HL-60/S4 treated with retinoic acid at 250 ng/mL for 4 days and 3 days (cell line): ENCODE data around the gene LBHD2.

ENCODE experiments used
- in situ Hi-C: fragments of 300-500 bp; cut with MboI; formaldehyde crosslinking; loops from 2 replicates; pipeline ENCODE4 v1.7.0; 2022; ENCODE audit warnings: low sequenced_read_pairs

LBHD2 gene

DNA sequence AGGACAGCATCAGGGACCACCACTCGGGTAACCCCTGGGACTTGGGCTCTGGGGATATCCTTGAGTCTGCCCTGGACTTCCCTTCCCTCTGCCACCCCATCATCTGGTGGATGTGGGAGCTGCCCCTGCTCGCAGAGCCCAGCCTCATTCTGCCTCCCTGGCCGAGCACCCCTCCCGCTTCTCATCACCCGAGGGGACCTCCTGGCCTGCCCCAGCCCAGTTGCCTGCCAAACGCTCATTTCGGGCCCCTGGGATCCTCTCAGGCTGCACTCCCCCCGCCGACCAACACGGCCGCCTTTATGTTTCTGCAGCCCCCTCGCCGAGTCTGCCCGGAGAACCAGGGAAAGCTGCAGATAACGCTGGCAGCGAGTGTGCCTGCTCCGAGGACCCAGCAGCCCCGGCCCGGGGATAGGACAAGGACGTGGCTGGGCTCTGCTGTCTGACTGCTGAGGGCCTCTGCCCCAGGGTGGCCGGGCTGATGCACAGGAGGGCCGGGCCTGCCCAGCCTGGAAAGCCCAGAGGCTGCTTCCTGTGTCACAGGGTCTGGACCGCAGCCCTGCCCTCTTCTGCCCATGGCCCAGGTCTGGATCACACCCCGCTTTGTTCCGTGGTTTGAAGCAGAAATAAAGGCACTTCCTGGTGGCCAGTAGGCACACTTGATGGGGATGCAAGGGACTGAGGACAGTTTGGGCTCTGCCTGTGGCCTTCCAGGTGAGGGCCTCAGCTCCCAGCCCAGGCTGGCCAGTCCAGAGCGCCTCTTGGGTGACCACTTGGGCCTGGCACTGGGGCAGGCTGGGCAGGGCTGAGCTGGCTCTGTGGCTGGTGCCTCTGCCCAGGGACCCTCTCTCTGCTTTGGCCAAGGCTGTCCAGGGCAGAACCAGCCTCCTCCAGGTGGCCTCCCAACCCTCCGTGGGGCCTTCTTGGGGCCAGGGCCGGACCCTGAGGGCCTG lies 5.7 kb downstream of the LBHD2 start:
- in situ Hi-C loops, result loop anchor here (25.0 kb wide), 1 partner anchor 198 kb away; no protein-coding TSS in a partner anchor

DNA sequence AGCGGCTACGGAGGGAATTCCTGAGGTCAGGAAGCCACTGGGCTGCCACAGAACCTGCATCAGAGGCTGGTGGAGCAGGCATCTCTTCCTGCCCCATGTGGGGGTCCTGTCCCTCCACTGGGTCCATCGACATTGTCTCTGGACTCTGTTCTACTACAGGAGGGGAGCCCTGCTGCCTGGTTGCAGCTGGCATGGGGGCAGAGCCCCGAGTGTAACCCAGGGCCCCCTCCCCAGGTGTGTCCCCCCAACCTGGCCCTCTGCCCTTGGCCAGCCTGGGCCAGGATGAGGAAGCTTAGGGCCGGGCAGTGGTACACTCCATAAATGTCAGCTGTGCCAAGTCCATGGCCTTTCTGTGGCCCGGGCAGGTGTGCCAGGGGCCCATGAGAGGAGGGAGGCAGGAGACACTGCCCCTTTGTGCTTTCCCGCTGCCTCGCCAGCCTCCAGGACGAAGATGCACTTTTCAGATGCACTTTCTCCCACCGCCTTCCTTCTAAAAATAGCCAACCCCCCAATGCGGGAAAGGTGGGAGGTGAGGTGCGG lies 6.5 kb downstream of the LBHD2 start:
- in situ Hi-C loops, result loop anchor here (25.0 kb wide), 1 partner anchor 197 kb away; no protein-coding TSS in a partner anchor

DNA sequence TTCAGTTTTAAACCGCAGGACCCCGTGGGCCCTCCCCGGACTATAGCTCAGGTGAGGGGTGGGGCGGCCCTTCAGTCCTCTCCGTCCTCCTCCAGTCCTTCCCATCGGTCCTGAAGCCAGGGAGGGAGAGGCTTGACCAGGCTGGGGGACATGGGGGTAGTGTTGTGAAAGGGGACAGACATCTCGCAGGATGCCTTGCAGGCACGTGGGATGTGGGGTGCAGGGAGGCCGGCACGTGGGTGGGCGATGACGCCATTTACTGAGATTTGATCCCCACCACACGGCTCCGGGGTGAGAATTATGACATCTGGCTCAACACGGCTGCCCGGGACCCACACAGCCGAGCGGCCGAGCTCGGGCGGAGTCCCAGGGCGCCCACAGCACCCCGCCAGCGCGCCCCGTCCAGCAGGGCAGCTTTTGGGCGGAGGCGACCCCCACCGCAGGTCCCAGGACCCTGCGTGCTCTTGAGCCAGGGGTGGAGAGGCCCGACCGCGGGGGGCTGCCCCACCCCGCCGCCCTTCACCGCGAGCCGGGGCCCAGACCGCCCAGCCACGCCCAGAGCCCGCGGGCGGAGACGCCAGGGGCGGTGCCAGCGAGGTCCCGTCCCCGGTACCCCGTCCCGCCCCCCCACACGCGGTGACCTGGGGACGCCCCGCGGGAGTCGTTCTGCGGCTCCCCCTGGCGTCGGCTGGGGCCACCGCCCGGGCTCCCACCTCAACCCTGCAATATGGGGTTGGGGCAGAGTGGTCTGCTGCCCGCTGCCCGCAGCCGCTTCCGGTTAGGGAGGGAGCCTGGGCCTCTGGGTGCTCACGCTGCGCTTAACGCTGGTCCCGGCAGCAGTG lies 7.3 kb downstream of the LBHD2 start:
- in situ Hi-C loops, result loop anchor here (25.0 kb wide), 1 partner anchor 196 kb away; no protein-coding TSS in a partner anchor

DNA sequence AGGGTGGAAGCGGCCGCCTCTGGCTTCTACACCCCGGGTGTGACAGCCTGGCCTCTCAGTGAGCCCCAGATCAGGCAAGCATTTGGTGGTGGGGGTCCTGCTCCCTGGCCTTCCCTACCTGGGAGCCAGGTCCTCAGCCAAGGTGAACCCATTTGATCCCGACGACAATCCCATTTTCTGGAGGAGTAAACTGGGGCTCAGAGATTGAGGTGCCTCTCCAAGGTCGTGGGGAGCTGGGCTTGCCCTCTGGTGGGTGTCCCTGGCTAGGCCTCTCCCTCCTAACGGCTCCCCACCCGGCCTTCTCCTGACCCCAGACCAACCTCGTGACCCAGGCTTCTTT lies 7.8 kb downstream of the LBHD2 start:
- in situ Hi-C loops, result loop anchor here (25.0 kb wide), 1 partner anchor 195 kb away; no protein-coding TSS in a partner anchor

DNA sequence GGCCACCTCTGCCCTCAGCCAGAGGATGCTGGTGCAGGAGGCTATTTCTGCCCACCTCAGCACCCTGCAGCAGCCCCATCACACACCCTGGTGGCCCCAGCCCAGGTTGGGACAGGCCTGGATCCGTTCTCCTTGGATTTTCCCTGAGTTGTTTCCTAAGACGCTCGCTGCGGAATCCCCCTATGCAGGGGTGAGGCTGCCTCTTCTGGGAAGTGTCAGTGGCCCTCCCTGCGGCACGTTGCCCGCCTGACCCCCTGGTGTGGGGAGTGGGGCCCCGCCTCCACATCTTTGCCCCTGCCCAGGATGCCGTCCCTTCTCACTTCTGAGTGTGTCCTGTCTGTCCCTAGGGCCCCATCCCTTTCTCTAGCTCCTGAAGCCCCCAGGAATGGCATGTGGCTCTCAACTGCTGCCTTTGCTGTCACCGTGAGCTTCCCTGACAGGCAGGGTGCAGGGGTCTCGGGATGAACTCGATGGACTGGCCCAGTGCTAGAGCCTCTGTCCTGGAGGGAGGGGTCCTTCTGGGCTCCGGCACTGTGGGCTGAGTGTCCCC lies 9.9 kb downstream of the LBHD2 start:
- in situ Hi-C loops, result loop anchor here (25.0 kb wide), 1 partner anchor 193 kb away; no protein-coding TSS in a partner anchor

DNA sequence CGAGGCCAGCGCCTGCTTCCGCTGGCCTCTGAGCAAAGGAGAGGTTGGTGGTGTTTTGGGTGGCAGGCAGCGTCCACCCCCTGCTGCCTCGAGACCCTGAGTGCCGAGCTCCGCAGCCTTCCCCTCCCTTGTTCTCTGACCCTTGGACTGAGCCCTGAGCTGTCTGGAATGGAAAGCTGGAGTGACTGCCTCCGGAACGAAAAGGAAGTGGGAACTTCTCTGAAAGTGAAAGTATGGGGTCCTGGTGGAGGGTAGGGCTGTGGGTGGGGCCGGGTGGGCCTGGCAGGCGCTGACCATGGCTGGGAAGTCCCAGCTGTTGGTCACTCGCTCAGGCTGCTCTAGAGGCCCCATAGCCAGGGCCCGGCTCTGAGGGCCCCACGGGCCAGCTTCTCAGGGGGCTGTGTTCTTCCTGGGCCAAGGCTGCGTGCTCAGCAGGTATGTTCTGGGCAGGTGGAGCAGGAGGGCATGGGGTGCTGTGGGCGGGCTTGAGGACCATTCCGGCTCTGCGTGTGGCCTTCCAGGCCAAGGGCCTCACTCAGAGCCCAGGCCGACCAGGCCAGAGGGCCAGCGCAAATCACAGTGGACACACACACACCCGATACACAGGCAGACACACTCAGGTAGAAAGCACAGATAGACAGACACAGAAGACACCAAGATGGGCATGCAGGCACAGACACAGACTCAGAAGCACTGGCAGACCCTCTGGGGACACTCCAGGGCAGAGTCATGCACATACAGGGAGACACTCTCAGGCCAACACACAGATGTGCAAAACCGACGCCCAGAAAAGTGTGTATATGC lies 10.6 kb downstream of the LBHD2 start, which contains the start of gene EXOC3L4:
Gene EXOC3L4 (plus strand): TSS at position 320 of the 804 bp plus-strand sequence. CDS start 5,495 bp downstream, outside the sequence.
- in situ Hi-C loops, result loop anchor here (25.0 kb wide), 1 partner anchor 193 kb away; no protein-coding TSS in a partner anchor

DNA sequence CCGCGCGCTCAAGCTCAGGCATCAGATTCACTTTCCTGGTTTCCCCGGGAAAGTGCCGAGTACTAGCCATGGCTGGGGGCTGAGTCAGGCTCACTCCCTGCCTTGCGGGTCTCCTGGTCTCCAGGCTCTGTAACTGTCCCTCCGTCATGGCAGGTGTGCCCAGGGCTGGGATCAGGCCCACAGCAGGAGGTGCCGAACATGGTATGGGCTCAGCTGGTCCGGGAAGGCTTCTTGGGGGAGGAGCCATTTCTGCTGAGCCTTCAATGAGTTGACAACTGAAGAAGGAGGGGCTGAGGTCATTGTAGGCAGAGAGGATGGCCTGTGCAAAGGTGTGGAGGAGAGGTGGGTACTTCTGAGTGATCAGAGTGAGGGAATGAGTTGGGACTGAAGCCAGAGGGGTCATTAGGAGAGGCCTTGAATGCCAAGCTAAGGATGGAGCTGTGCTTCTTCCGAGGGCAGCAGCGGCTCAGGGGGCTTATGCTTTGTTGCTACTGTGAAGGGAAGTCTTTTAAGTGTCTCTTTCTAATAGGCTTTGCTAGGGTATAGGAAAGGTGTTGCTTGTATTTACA lies 11.3 kb downstream of the LBHD2 start:
- in situ Hi-C loops, result loop anchor here (25.0 kb wide), 1 partner anchor 192 kb away; no protein-coding TSS in a partner anchor

DNA sequence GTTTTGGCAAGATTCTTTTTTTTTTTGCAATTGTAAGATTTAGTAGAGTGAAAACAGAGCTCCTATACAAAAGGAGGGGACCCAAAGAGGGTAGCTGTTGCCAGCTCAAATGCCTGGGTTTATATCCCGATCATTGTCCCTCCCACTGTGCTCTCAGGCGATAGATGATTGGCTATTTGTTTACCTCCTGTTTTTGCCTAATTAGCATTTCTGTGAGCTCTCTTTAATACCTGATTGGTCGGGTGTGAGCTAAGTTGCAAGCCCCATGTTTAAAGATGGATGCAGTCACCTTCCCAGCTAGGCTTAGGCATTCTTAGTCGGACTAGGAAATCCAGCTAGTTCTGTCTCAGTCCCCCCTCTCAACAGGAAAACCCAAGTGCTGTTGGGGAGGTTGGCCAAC lies 12.4 kb downstream of the LBHD2 start:
- in situ Hi-C loops, result loop anchor here (25.0 kb wide), 1 partner anchor 191 kb away; no protein-coding TSS in a partner anchor

DNA sequence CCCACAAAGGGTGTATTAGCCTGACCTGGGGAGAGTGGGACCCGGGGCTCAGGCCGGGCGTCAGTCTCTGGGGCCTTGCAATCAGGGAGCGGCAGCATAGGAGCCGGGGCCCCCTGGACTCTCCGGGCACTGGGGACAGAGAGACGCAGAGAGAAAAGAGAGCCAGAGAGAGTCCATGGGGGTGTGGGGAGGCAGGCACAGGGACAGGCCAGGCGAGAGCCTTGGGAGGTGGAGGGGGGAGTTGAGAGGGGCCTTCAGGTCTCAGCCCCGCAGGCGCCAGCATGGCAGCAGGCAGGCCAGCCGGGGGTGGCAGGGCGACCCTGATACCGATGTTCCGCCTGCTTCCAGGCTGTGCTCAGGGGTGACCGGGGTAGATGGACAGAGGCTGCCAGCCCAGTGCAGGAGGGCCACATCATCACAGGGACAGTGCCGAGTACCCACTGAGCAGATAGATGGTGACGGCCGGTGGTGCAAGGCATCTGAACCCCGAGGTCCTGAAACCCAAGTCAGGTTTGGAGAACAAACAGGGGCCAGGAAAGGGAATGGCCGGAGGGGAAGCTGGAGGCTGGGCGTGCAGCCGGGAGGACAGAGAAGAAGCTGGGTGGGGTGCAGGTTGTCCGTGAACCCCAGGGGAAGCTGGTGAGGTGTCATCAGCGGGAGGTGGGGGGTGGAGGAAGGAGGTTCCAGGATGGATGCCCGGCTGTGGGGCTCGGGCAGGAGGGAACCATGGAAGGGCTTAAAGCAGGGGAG lies 13.4 kb downstream of the LBHD2 start:
- in situ Hi-C loops, result loop anchor here (25.0 kb wide), 1 partner anchor 190 kb away; no protein-coding TSS in a partner anchor

DNA sequence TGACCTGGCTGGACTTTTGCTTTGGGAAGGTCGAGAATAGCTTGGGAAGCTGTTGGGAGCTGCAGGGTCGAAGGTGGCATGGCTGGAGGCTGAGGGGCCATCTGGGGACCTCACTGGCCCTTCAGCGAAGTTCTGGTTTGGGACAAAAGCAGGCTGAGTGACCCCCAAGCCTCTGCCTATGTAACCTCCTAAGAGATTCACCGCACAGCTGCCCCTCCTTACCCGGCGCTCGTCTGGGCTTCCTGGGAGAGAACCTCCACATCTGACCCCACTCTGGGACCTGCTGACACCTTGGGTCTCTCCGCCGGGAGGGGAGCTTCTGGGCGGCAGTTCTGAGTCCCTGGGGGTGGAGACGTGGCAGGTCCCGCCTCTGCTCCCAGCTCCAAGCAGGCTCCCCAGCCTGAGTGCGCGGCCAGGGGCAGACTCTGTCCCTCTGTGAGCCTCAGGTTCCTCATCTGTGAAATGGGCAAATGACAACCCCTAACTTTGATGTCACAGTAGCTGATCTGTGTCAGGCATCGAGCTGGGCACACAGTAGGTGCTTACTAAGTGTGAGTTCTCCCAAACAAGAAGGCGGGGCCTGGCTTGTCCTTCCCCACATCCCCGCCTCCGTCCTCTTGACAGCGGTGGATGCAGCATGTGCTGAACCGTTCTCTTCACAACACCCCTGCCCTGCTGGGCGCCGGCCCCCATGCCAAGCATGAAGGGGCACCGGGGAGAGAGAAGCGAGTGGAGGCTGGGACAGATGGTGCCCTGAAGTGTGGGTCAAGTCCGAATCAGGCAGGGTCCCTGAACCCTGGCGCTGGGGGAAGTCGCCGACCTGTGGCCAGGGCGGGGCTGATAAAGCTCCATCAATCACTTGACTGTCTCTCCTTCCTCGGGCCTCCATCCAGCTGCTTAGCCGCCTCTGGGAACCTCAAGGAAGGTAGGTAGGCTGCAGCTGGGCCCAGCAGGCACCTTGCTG lies 14.3 kb downstream of the LBHD2 start:
- in situ Hi-C loops, result loop anchor here (25.0 kb wide), 1 partner anchor 189 kb away; no protein-coding TSS in a partner anchor

DNA sequence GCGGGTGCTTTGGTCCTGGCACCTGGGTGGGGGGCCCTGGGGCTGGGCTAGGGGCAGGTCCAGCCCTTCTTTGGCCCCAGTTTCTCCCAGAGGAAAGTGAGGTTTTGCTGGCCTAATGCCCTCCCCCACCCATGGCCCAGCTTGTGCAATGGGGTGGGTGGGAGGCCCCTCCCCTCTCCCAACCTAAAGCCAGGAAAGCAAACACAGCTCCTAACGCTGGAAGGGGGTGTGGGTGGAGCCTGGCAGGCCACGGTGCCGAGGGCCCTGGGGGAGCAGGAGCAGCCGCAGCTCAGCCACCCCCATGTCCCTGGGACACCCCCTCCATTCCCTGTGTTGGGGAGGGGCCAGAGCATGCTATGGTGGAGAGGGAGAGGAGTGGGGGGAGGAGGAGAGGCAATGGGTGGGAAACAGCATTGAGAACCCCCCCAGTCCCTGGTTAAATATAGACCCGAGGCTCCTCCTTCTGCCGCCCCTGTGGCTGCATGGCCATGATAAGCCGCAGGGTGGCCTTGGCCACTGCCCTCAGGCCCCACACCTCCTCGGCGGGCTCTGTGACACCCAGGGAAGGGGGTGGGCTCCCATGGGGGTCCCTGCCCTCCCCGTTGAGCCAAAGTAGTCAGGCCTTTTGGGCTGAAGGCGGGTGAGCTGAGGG lies 15.2 kb downstream of the LBHD2 start:
- in situ Hi-C loops, result loop anchor here (25.0 kb wide), 1 partner anchor 188 kb away; no protein-coding TSS in a partner anchor

DNA sequence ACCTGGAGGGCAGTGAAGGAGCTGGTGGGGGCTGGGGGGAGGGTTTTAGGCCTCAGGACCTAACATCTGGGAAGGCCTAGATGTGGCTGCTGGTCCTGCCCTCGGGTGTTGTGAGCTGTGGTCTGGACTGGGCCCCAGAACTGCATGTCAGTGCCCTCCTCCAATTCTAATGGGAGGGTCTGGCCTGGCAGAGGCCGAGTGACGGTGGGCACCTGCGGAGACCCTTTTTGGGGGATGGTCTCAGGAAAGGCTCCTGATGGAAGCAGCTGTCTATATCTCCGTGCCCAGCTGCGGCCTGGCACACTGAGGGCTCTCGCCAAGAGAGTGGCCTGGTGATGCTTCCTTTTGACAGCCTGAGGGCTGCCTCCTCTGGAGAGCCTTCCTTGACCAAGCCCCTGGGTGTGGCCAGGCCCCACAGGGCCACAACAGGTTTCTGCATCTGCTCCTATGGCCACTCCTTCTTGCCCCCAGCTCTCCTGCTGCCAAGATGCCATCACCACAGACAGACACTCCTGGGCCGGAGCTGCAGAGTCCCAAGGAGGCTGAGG lies 15.8 kb downstream of the LBHD2 start:
- in situ Hi-C loops, result loop anchor here (25.0 kb wide), 1 partner anchor 187 kb away; no protein-coding TSS in a partner anchor

DNA sequence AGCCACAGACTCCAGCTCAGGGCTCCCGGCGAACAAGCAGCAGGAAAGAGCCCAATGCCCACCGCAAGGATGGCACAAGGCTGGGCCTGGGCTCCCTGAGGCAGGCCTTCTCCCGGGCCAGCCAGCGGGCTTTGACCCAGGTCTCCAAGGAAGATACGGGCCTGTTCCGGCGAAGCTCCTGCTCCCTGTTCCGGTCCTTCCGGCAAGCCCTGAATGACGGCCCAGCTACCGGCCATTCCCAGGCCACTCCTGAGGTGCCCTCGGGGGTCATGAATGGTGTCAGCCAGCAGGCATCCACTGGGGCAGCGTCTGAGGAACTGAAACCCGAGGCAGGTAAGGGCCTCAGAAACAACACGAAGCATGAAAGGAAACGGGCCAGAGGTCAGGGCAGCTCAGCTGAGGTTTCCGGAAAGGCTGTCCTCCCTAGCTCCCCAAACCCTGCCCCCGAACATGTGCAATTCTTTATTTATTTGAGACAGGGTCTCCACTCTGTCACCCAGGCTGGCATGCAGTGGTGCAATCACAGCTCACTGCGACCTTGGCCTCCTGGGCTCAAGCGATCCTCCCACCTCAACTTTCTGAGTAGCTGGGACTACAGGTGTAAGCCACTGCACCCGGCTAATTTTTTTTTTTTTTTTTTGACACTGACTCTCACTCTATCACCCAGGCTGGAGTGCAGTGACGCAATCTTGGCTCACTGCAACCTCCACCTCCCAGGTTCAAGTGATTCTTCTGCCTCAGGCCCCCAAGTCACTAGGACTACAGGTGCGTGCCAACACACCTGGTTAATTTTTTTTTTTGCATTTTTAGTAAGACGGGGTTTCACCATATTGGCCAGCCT lies 16.5 kb downstream of the LBHD2 start:
- in situ Hi-C loops, result no loop called here

DNA sequence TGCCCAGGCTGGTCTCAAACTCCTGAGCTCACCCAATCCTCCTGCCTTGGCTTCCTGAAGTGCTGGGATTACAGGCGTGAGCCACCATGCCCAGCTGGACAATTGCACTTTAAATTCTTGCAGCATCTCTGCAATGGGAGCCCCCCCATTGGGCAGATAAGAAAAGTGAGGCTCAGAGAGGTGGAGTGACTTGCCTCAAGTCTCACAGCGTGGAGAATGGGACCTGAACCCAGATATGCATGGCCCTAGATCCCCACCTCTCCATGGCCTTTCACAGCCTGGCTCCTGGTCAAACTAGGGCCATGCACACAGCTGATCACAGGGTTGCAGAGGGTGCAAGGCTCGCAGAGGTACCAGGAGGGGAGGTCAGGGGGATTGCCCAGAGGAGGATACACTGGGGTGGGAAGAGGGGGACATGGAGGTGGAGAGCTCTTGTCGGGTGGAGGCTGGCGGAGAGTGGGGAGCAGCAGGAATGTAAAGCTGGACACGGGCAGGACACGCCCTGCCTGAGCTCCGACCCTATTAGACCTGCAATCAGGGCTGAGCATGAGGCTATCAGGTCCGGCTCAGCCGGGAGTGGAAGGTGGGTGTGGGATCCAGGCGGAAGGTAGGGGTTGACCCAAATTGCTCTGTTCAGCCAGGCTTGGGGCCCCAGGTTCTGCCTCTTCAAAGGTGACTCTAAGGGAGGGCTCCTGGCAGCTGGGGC lies 17.4 kb downstream of the LBHD2 start:
- in situ Hi-C loops, result no loop called here
